Measurements from ENCODE around the gene TRERF1. TPM values are rescaled to one million over a fixed set of nuclear protein-coding genes. Genes with fewer than 3 reads are reported as not detected.

The TRERF1 gene
- total and polyA plus RNA-seq, 7 donors, result 0.21 to 0.99 (median 0.44) TPM

GRCh38 chr6:42341771-42342553 lies 109.8 kb downstream of the TRERF1 start:
- Histone ChIP-seq H3K36me3 (ENCODE audit: insufficient read depth in 1 of 2, low read depth in 1 of 2) (no peaks in the 10 kb centered on the region), H3K27ac (no peak overlapping the region), H3K27me3 (ENCODE audit: insufficient read depth in 3 of 3, low read length in 2 of 3) (no peaks in the 10 kb centered on the region), H3K4me1 (no peaks in the 10 kb centered on the region), H3K4me3 (no peak overlapping the region), H3K9me3 (no peaks in the 10 kb centered on the region)
- WGBS, 3 donors, result 95 to 98% (median 97%) methylated on average over 3 of the region's 3 CpGs
- DNase-seq (no peak), ATAC-seq (no peak)
- TF ChIP-seq CTCF (IDR thresholded peaks at IDR 0.05), result no peak
- intact Hi-C loops (cut with DNase I), result no loop called here

GRCh38 chr6:42341221-42341620 lies 110.5 kb downstream of the TRERF1 start:
- no peaks in the 10 kb centered on the region for H3K27me3 ChIP-seq (ENCODE audit: insufficient read depth in 3 of 3, low read length in 2 of 3)
- H3K4me1 ChIP-seq, result no peaks in the 10 kb centered on the region
- H3K36me3 ChIP-seq (ENCODE audit: insufficient read depth in 1 of 2, low read depth in 1 of 2), result no peaks in the 10 kb centered on the region
- intact Hi-C loops (cut with DNase I), result no loop called here
- H3K4me3 ChIP-seq, result no peak overlapping the region
- H3K27ac ChIP-seq, result no peak overlapping the region
- no peaks in the 10 kb centered on the region for H3K9me3 ChIP-seq
- no peak for ATAC-seq
- WGBS, 3 donors, result 96 to 97% (median 96%) methylated on average over 5 of the region's 5 CpGs
- TF ChIP-seq CTCF (IDR thresholded peaks at IDR 0.05), result no peak
- no peak for DNase-seq

GRCh38 chr6:42340511-42340910 lies 111.2 kb downstream of the TRERF1 start:
- no peak for TF ChIP-seq CTCF (IDR thresholded peaks at IDR 0.05)
- intact Hi-C loops (cut with DNase I), result no loop called here
- 86 to 95% (median 94%) methylated on average over 6 of the region's 6 CpGs for WGBS, 3 donors
- no peak overlapping the region for H3K4me3 ChIP-seq
- no peaks in the 10 kb centered on the region for H3K9me3 ChIP-seq
- no peaks in the 10 kb centered on the region for H3K36me3 ChIP-seq (ENCODE audit: insufficient read depth in 1 of 2, low read depth in 1 of 2)
- H3K4me1 ChIP-seq, result no peaks in the 10 kb centered on the region
- H3K27ac ChIP-seq, result no peak overlapping the region
- H3K27me3 ChIP-seq (ENCODE audit: insufficient read depth in 3 of 3, low read length in 2 of 3), result no peaks in the 10 kb centered on the region
- ATAC-seq (no peak), DNase-seq (no peak)

GRCh38 chr6:42339991-42340401 lies 111.7 kb downstream of the TRERF1 start:
- H3K27me3 ChIP-seq (ENCODE audit: insufficient read depth in 3 of 3, low read length in 2 of 3), result no peaks in the 10 kb centered on the region
- no peaks in the 10 kb centered on the region for H3K9me3 ChIP-seq
- H3K36me3 ChIP-seq (ENCODE audit: insufficient read depth in 1 of 2, low read depth in 1 of 2), result no peaks in the 10 kb centered on the region
- no peaks in the 10 kb centered on the region for H3K4me1 ChIP-seq
- no peak for DNase-seq
- intact Hi-C loops (cut with DNase I), result no loop called here
- WGBS, 3 donors, result 81 to 91% (median 86%) methylated on average over 2 of the region's 2 CpGs
- TF ChIP-seq CTCF (IDR thresholded peaks at IDR 0.05), result no peak
- ATAC-seq, result no peak
- no peak overlapping the region for H3K27ac ChIP-seq
- H3K4me3 ChIP-seq, result no peak overlapping the region
